Measurements from ENCODE around the gene SH3BP2.
"Not testable (repeated sequence)": the region's sequence is repeated elsewhere in the genome, so short reads cannot be mapped to it uniquely, and the experiment has no call there.

Gene SH3BP2

GRCh38 chr4:2762486-2763370 is 30.2 kb upstream of the SH3BP2 start:
- in situ Hi-C loops (cut with HindIII; ENCODE audit: low sequenced_read_pairs): not testable (repeated sequence)

- in situ Hi-C loops (cut with HindIII; ENCODE audit: low sequenced_read_pairs): no loop called here
Measured at GRCh38 chr4:2763511-2763967, 29.3 kb upstream of the SH3BP2 start.

GRCh38 chr4:2765832-2766526 is 26.9 kb upstream of the SH3BP2 start:
- in situ Hi-C loops (cut with HindIII; ENCODE audit: low sequenced_read_pairs): no loop called here

GRCh38 chr4:2767046-2767704 is 25.7 kb upstream of the SH3BP2 start:
- in situ Hi-C loops (cut with HindIII; ENCODE audit: low sequenced_read_pairs): no loop called here

- in situ Hi-C loops (cut with HindIII; ENCODE audit: low sequenced_read_pairs): no loop called here
Measured at GRCh38 chr4:2767705-2768074, 25.2 kb upstream of the SH3BP2 start.

- in situ Hi-C loops (cut with HindIII; ENCODE audit: low sequenced_read_pairs): no loop called here
Measured at GRCh38 chr4:2768124-2768523, 24.8 kb upstream of the SH3BP2 start.

GRCh38 chr4:2768921-2769336 is 24.0 kb upstream of the SH3BP2 start:
- in situ Hi-C loops (cut with HindIII; ENCODE audit: low sequenced_read_pairs): no loop called here

- in situ Hi-C loops (cut with HindIII; ENCODE audit: low sequenced_read_pairs): no loop called here
Measured at GRCh38 chr4:2771264-2771663, 21.6 kb upstream of the SH3BP2 start.

GRCh38 chr4:2780643-2781042 is 12.2 kb upstream of the SH3BP2 start:
- in situ Hi-C loops (cut with HindIII; ENCODE audit: low sequenced_read_pairs): not testable (repeated sequence)

GRCh38 chr4:2781911-2782310 is 11.0 kb upstream of the SH3BP2 start:
- in situ Hi-C loops (cut with HindIII; ENCODE audit: low sequenced_read_pairs): no loop called here

GRCh38 chr4:2783790-2784189 is 9.1 kb upstream of the SH3BP2 start:
- in situ Hi-C loops (cut with HindIII; ENCODE audit: low sequenced_read_pairs): no loop called here

GRCh38 chr4:2785613-2786012 is 7.3 kb upstream of the SH3BP2 start:
- in situ Hi-C loops (cut with HindIII; ENCODE audit: low sequenced_read_pairs): no loop called here

- in situ Hi-C loops (cut with HindIII; ENCODE audit: low sequenced_read_pairs): no loop called here
Measured at GRCh38 chr4:2786152-2786671, 6.7 kb upstream of the SH3BP2 start.

- in situ Hi-C loops (cut with HindIII; ENCODE audit: low sequenced_read_pairs): no loop called here
Measured at GRCh38 chr4:2786794-2787229, 6.1 kb upstream of the SH3BP2 start.

GRCh38 chr4:2787230-2788100 is 5.4 kb upstream of the SH3BP2 start:
- in situ Hi-C loops (cut with HindIII; ENCODE audit: low sequenced_read_pairs): no loop called here

- in situ Hi-C loops (cut with HindIII; ENCODE audit: low sequenced_read_pairs): no loop called here
Measured at GRCh38 chr4:2788101-2788500, 4.8 kb upstream of the SH3BP2 start.

- in situ Hi-C loops (cut with HindIII; ENCODE audit: low sequenced_read_pairs): no loop called here
Measured at GRCh38 chr4:2788532-2789103, 4.3 kb upstream of the SH3BP2 start.

- in situ Hi-C loops (cut with HindIII; ENCODE audit: low sequenced_read_pairs): no loop called here
Measured at GRCh38 chr4:2789351-2789750, 3.5 kb upstream of the SH3BP2 start.

GRCh38 chr4:2789793-2790582 is 2.9 kb upstream of the SH3BP2 start:
- in situ Hi-C loops (cut with HindIII; ENCODE audit: low sequenced_read_pairs): no loop called here
